Panc1 (cell line): Measurements from ENCODE around the gene RPS6KA4. TPM values are rescaled to one million over a fixed set of nuclear protein-coding genes. Genes with fewer than 3 reads are reported as not detected.

ENCODE experiments used
- ATAC-seq: fragments of 200-7000 bp; cut with Tn5 transposase; 2 replicates; pipeline ENCODE4 v1.9.1; 2020; ENCODE audit warnings: mild to moderate bottlenecking, moderate library complexity
- BruUV-seq: library from RNA; stranded (reverse); fragments of 400-500 nt; replicated peaks from 2 replicates; lab custom pipeline; 2021; lab: Mats Ljungman, UMichigan
- CTCF ChIA-PET: fragments of 300-600 bp; sonication (Branson Sonifier 250); formaldehyde crosslinking; loops from one replicate; lab custom pipeline; 2022; ENCODE audit warnings: antibody characterized with exemption; lab: Charles Lee
- POLR2A ChIA-PET: fragments of 300-600 bp; sonication (Branson Sonifier 250); formaldehyde crosslinking; loops from one replicate; lab custom pipeline; 2022; ENCODE audit warnings: antibody characterized with exemption; lab: Charles Lee
- DNase-seq: peaks from one replicate; pipeline ENCODE4 v3.0.0-alpha.2; 2010; ENCODE audit warnings: low read depth, low spot score
- H3K27ac ChIP-seq: 2 replicates; pipeline ENCODE4 v1.5.1; 2011; ENCODE audit warnings: mild to moderate bottlenecking, low read length, inconsistent platforms
- H3K27me3 ChIP-seq: fragments of 200-500 bp; sonication (Bioruptor generic); 2 replicates; pipeline ENCODE4 v1.6.0; 2014; ENCODE audit warnings: low read length, inconsistent platforms; ENCODE audit not compliant: control insufficient read depth, insufficient read depth
- H3K36me3 ChIP-seq: fragments of 200-500 bp; sonication (Bioruptor generic); 2 replicates; pipeline ENCODE4 v1.5.1; 2014; ENCODE audit warnings: inconsistent platforms, mild to moderate bottlenecking, low read length, moderate library complexity; ENCODE audit not compliant: control insufficient read depth, insufficient read depth
- H3K4me1 ChIP-seq: 2 replicates; pipeline ENCODE4 v1.5.1; 2011; ENCODE audit warnings: inconsistent platforms, mild to moderate bottlenecking, low read length, moderate library complexity; ENCODE audit not compliant: control insufficient read depth, insufficient read depth
- H3K4me3 ChIP-seq, 2 experiments: 2 replicates each; pipeline ENCODE4 v1.5.1; 2011 to 2012; ENCODE audit warnings: low read depth in 2 of 2, low read length in 2 of 2, mild to moderate bottlenecking in 2 of 2, inconsistent platforms in 1 of 2, moderate library complexity in 1 of 2
- H3K9me3 ChIP-seq: fragments of 200-500 bp; sonication (Bioruptor generic); 2 replicates; pipeline ENCODE4 v1.5.1; 2014; ENCODE audit warnings: low read depth, mild to moderate bottlenecking, inconsistent platforms, low read length, moderate library complexity; ENCODE audit not compliant: control insufficient read depth, insufficient read depth
- POLR2AphosphoS5 ChIP-seq: IDR thresholded peaks from 2 replicates; pipeline ENCODE4 v1.6.1; 2012; ENCODE audit warnings: mild to moderate bottlenecking, low read depth, low read length, moderate library complexity
- SIN3A ChIP-seq: IDR thresholded peaks from 2 replicates; pipeline ENCODE4 v1.6.1; 2012; ENCODE audit warnings: low read depth, mild to moderate bottlenecking, low read length, moderate library complexity, borderline replicate concordance; ENCODE audit not compliant: insufficient read depth
- TCF7L2 ChIP-seq: IDR thresholded peaks from 2 replicates; pipeline ENCODE4 v1.6.1; 2011; ENCODE audit warnings: mild to moderate bottlenecking, low read depth, low read length, inconsistent platforms
- in situ Hi-C: cut with HindIII; loops from 2 replicates; pipeline ENCODE4 v1.10.0; 2016; ENCODE audit warnings: low sequenced_read_pairs, low pct_unique_long_range_greater_than_20kb
- intact Hi-C: fragments of 100-400 bp; cut with micrococcal nuclease; formaldehyde crosslinking; loops from one replicate; pipeline ENCODE4 v1.10.0; 2022; ENCODE audit not compliant: unreplicated experiment
- total RNA-seq: library from RNA; stranded (reverse); gene quantifications from one replicate; pipeline ENCODE4 v1.2.1, GENCODE V29; 2021; ENCODE audit not compliant: unreplicated experiment
- TF ChIP-seq, protein P1 (sequence below): fragments of 450-650 bp; IDR thresholded peaks from 2 replicates; pipeline ENCODE4 v1.5.1; 2017; ENCODE audit warnings: mild to moderate bottlenecking
- TF ChIP-seq, protein P2 (sequence below), 2 experiments: IDR thresholded peaks; 2 replicates each; pipeline ENCODE4 v1.6.1; 2011 to 2012; ENCODE audit warnings: low read depth in 2 of 2, control low read depth in 1 of 2, low read length in 1 of 2, mild to moderate bottlenecking in 1 of 2, moderate library complexity in 1 of 2; ENCODE audit not compliant: insufficient read depth in 1 of 2

RPS6KA4 gene
- total RNA-seq, 1 experiment from 2014 or later: 74.0 TPM

DNA sequence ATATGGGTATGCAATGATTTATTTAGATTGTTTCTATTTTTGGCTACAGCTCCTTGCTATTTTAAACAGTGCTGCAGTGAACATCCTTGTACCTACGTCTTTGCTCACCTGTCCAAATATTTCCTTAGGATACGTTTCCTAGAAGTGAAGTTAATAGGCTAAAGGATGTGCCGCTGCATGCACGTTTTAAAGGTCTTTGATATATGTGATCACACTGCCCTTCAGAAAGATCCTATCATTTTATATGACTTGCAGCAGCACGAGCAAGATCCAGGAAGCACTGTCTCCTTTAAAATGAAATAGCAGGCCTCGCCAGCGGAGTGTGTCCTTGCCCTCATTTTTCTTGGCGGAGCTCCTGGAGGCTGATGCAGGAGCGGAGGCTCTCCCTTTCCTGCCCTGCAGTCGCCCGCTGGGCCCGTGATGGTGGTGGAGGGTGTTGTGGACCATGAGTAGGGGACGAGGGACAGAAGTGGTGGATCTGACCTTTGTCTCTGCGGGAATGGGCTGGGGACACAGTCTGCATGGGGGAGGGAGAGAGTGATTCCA lies 19.4 kb downstream of the RPS6KA4 start:
- Histone ChIP-seq H3K9me3 (no peaks in the 10 kb centered on the region), H3K4me3 (no peak overlapping the region), H3K4me1 (no peaks in the 10 kb centered on the region), H3K27ac (no peak overlapping the region), H3K36me3 (no peaks in the 10 kb centered on the region), H3K27me3 (no peaks in the 10 kb centered on the region)
- in situ Hi-C loops (no loop called here), intact Hi-C loops (no loop called here)
- BruUV-seq: no TSS peak
- ATAC-seq (no peak), DNase-seq (no peak)
- TF ChIP-seq, protein P1, sequence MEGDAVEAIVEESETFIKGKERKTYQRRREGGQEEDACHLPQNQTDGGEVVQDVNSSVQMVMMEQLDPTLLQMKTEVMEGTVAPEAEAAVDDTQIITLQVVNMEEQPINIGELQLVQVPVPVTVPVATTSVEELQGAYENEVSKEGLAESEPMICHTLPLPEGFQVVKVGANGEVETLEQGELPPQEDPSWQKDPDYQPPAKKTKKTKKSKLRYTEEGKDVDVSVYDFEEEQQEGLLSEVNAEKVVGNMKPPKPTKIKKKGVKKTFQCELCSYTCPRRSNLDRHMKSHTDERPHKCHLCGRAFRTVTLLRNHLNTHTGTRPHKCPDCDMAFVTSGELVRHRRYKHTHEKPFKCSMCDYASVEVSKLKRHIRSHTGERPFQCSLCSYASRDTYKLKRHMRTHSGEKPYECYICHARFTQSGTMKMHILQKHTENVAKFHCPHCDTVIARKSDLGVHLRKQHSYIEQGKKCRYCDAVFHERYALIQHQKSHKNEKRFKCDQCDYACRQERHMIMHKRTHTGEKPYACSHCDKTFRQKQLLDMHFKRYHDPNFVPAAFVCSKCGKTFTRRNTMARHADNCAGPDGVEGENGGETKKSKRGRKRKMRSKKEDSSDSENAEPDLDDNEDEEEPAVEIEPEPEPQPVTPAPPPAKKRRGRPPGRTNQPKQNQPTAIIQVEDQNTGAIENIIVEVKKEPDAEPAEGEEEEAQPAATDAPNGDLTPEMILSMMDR: no peak
- no peak for TF ChIP-seq POLR2AphosphoS5
- TF ChIP-seq, protein P2, sequence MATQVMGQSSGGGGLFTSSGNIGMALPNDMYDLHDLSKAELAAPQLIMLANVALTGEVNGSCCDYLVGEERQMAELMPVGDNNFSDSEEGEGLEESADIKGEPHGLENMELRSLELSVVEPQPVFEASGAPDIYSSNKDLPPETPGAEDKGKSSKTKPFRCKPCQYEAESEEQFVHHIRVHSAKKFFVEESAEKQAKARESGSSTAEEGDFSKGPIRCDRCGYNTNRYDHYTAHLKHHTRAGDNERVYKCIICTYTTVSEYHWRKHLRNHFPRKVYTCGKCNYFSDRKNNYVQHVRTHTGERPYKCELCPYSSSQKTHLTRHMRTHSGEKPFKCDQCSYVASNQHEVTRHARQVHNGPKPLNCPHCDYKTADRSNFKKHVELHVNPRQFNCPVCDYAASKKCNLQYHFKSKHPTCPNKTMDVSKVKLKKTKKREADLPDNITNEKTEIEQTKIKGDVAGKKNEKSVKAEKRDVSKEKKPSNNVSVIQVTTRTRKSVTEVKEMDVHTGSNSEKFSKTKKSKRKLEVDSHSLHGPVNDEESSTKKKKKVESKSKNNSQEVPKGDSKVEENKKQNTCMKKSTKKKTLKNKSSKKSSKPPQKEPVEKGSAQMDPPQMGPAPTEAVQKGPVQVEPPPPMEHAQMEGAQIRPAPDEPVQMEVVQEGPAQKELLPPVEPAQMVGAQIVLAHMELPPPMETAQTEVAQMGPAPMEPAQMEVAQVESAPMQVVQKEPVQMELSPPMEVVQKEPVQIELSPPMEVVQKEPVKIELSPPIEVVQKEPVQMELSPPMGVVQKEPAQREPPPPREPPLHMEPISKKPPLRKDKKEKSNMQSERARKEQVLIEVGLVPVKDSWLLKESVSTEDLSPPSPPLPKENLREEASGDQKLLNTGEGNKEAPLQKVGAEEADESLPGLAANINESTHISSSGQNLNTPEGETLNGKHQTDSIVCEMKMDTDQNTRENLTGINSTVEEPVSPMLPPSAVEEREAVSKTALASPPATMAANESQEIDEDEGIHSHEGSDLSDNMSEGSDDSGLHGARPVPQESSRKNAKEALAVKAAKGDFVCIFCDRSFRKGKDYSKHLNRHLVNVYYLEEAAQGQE (IDR thresholded peaks at IDR 0.05; ENCODE audit: insufficient read depth in 1 of 2, low read depth in 2 of 2, low read length in 1 of 2): no peak
- TF ChIP-seq SIN3A: no peak
- no peak for TF ChIP-seq TCF7L2
- CTCF ChIA-PET: no interaction called here
- POLR2A ChIA-PET: interaction anchor here (0.7 to 0.9 kb wide), 2 partner anchors 8 to 51 kb away, joined by 3 to 5 read pairs; no protein-coding TSS in a partner anchor

DNA sequence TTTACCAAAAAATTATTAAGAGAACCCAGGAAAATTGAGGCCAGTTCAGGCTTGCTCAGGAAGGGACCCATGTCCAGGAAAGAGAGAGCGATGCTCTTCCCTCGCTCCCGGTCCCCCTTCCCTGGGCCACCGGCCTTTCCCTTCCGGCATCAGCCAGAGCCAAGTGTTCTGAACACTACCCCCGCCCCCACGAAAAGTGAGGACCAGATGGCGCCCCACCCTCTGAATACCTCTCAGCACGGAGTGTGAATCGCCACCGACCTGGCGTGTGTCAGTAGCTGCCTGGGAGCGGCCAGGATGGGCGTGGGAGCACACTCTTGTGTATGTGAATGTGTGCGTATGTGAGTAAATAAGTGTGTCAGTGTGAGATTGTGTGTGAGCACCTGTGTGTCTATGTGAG lies 20.2 kb downstream of the RPS6KA4 start:
- no peaks in the 10 kb centered on the region for H3K4me1 ChIP-seq
- H3K9me3 ChIP-seq: no peaks in the 10 kb centered on the region
- TF ChIP-seq POLR2AphosphoS5 (no peak), TCF7L2 (no peak), SIN3A (no peak)
- TF ChIP-seq, protein P1: no peak
- TF ChIP-seq, protein P2 (IDR thresholded peaks at IDR 0.05; ENCODE audit: insufficient read depth in 1 of 2, low read depth in 2 of 2, low read length in 1 of 2): no peak
- no TSS peak for BruUV-seq
- in situ Hi-C loops (no loop called here), intact Hi-C loops (no loop called here)
- H3K4me3 ChIP-seq: no peak overlapping the region
- CTCF ChIA-PET: no interaction called here
- POLR2A ChIA-PET: no interaction called here
- H3K36me3 ChIP-seq: no peaks in the 10 kb centered on the region
- ATAC-seq (no peak), DNase-seq (no peak)
- no peak overlapping the region for H3K27ac ChIP-seq
- H3K27me3 ChIP-seq: no peaks in the 10 kb centered on the region
